GDM1 (cell line): ENCODE results near the gene PCNA.
"Not testable (repeated sequence)": the region's sequence is repeated elsewhere in the genome, so short reads cannot be mapped to it uniquely, and the experiment has no call there.

Source experiments
- DNase-seq: peaks from one replicate; lab custom pipeline; 2025; lab: John Stamatoyannopoulos, UW

PCNA gene

DNA sequence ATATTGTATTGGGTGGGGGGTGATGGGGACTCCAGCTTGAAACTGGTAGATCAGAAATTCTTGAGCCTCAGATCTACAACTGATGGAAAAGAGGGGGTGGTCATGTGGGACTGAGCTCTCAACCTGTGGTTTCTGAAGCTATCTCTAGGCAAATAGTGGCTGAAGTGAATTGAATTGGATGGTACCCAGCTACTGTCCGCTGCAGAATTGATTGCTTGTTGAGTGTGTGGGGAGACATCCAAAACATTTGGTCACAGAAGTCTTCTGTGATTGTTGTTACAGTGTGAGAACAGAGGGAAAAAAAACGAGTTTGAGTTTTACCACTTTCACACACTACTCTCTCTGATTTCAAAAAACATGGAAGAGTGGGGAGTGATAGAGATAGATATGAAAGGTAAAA lies 21.9 kb upstream of the PCNA start:
- no peak for DNase-seq

GRCh38 chr20:5140195-5140594 lies 20.4 kb upstream of the PCNA start:
- no peak for DNase-seq

GRCh38 chr20:5136096-5136495 lies 16.3 kb upstream of the PCNA start:
- no peak for DNase-seq

DNA sequence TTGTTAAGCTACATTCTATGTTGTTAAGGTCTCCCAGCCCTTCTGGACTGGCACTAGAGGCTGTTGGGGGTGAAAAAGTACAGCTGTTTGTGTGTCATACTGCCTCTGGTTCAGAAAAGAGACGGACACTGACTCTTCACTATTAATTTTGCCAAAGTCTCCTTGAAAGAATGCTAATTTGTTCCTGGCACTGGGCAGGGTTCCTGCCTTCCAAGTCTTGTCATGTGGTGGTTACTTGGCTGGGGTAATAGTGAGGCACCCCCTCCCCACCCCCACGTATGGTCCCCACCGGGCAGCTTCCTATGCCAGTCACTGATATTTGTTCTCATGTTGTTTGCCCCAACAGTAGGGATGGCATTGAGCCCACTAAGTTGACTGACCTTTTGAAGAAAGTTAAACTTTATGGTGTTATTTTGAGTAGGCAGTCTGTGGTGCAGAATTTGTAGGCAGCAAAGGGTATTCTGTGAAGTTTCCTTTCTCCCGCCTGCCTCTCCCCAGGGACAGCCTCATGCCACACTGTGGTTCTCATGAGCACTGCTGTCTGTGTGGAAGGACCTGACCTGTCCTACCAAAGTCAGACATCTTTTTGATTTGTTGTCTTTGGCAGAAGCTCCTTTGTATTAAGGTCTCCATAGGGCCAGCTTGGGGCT lies 15.7 kb upstream of the PCNA start:
- DNase-seq = no peak

DNA sequence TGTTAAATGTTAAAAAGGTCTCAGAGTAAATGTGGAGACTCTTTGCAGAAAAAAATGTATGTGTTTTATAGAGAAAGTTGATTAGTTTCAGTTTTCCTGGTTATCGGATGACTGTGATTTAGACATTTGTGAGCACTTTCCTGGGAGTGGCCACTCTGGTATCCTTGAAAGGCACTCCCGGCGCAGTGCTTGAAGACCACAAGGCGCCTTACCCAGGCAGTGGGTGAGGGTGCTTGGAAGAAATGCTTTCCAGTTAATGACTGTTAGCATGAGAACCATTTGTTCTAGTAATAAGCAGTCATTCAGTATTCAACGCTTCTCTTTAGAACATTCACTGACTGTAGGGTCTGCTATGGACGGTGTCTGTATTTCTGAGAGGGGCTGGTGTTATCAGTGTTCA lies 14.2 kb upstream of the PCNA start:
- no peak for DNase-seq

- no peak for DNase-seq
These were observed 11.7 kb upstream of the PCNA start for GRCh38 chr20:5131502-5131901.

DNA sequence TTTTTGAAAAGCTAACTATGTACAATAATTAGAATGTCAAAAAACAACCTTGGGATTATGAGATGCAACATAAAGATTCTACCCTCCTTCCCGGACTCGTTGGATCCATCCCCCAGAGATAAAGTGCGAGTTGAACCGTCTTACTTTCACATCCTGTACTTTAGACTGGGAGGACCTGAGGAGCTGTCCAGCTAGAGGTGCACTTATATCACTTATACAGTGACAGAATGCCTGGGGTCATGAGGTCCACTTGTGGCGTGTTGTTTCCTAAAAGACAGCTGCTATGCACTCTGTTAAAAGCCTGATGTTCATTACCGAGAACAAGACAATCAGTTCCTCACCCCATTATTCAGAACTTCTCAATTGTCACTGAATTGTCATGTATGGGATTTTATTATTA lies 9.1 kb upstream of the PCNA start:
- DNase-seq = no peak

DNA sequence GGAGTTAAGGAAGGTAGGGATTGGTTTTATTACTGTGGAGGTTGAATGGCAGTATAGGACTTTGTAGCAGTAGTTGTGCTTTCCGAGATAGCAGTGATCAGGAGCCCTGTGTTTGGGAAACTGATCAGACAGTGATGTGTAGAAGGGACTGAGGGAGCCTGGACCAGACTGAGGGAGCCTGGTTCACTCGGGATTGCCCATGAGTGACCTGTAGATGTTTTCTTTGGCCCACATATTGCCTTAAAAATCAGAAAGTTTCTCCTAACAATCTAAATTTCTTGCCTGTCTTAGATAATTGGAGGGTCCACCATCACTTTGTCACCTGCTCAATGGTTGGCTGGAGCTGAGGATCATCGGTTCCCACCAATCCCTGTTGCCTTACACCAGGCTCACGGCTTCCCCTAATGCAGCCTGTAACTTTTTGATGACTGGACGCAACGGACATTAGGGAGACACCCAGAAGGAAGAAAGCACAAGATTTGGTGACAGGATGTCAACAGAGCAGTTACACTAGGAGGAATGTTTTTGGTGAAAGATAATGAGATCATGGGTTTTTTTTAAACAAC lies 8.2 kb upstream of the PCNA start:
- no peak for DNase-seq

DNA sequence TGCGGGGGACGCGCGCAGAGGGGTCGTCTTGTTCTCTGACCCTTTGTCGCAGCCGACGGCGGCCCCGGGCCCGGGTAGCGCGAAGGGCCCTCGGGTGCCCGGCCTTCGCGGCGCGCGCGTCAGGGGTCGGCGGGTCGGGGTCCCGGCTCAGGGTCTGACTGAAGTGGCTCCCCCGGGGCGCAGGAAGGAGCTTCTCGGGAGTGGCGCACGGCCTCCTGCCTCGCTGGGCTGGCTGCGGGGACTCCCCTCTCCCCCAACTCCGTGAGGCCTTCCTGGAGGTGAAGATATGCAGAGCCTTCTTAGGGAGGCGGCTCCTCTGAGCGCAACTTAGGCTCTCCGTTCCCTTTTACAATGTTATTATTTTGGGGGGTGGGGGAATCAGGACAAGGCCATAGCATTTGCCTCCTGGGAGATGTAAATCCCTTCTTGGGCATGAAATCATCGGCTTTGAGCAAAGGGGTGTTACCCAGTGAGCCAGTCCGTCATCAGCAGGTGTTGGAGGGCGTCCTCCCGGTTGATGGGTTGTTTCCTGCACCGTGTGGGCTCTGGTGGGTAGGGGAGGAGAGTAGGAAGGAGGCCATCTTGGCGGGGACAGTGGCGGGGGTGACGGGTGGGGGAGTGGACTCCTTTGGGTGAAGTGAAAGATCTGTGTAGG lies 7.6 kb upstream of the PCNA start:
- peak; percentile 30 for DNase-seq

DNA sequence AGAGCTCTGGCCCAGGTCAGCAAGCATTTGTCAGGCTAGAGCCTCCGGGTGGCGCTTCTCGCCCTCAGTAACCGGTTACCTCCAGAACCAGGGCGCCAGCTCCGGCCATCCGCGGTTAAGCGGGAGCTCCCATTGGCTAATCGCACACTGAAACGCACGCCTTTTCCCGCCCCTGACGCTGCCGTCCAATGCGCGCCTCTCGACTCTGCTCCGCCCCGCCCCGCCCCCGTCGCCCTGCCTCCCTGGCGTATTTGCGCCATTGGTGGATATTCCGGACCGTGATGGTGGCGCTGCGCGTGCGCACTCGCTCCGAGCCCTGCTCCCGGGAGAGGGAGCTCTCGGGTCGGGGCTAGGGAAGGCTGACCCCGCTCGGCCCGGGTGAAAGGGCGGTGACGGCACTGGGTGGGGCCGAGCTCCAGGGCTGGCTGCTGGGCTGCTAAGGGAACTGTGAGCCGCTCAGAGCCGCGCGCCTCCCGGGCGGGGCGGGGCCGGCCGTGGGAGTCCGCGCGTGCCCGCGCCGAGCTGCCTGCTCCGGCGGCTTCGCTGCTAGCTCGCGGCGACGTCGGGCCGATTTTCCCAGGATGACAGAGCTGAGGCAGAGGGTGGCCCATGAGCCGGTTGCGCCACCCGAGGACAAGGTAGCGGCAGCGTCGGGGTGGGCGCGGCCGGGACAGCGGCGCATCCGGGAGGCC lies 6.9 kb upstream of the PCNA start, which contains the start of gene CDS2:
CDS2 (plus strand) TSS at position 497 of the 692 bp plus-strand sequence; CDS start at position 582, 85 bp downstream.
- peak; percentile 99 for DNase-seq

DNA sequence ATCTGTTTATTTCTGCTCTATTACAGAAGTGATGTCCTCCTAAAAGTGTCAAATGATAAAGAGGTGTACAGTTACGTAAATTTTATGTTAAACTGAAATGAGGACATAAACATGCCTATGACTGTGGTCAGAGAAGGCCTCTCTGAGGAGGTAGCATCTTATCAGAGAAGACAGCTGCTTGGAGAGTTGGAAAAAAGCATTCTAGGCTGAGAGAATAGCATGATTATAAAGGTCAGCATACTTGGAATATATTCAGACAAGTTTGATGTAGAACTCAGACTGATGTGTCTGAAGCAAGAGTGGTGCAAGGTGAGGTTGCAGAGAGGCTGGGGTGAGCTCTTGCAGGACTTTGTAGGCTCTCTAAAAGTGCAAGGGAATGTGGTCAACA lies 3.1 kb upstream of the PCNA start:
- DNase-seq = no peak

DNA sequence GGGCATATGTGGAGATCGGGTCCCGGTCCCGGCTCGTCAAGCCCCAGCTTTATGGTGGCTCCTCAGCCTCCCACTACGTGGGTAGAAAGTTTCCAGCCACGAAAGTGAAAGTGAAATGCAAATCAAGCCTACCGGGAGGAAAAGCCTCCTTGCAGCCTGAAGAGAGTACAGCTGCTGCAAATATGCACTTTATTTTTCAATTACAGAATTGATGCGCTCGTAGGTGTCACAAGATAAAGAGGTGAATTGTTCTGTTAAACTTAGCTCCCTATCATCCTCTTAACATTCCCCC lies 373 bp upstream of the PCNA start:
- DNase-seq = no peak

DNA sequence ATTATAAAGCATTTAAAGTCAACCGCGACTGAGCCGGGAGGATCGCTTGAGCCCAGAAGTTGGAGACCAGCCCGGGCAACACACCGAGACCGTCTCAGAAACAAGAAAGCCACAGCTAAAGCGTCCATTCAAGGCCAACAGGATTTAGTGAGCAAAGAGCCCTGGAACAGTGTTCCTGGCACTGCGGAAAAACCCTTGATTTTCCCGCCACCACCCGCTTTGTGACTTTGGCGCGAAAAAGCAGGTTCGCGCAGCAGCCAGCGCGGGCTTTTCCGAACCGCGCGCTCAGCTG lies 669 bp downstream of the PCNA start:
- no peak for DNase-seq

- DNase-seq = no peak
These were observed 1.3 kb downstream of the PCNA start for GRCh38 chr20:5118220-5119142.

DNA sequence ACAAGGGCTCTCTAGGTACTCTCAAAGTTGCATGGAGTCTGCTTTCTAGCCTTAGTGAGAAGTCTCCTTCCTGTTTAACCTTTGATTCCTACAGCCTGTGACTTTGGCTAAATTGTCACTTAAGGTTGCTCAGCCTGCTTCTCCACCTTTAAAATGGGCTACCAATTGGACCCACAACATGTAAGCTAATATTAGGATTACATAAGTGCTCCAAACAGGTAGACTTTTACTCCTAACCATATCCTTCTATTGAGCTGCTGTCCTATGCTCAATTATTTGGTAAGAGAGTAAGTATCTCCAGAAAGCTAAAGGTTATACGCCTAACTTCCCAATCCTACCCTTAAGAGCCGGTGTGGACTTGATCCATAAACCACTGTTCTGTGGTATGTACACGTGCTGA lies 2.9 kb downstream of the PCNA start:
- no peak for DNase-seq

DNA sequence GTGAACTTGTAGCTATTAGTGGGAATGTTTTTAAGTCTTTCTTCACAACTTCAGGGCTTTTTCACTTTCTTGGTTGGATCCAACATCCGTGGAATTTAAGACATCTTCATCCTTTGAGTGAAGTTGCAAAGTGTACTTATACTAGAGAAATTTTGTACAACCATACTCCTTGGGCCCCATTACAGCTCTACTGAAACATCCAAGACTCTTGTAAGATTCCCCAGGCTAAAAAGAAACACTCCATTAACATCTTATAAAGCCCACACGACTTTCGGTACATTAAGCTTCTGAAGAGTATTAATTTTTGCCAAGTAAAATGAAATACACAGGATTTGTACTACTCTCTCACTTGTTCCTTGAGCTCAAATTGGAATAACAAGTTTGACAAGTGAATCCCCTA lies 5.4 kb downstream of the PCNA start:
- DNase-seq = no peak

DNA sequence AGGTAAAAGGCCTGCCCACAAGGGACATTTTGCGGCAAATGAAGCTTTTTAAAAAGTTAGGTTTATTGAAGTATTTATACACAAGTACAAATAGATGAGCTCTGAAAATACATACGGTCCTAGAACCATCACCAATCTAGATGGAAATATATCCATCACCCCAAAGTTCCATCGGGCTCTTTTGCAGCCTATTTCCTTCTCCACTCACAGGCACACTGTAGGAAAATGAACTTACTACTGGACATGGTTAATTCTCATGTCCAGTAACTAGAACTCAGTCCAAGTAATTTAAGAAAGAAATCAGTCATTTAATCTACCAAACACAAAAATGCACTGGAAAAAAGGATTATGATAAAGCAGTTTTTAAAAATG lies 6.2 kb downstream of the PCNA start:
- DNase-seq = no peak

- DNase-seq = no peak
These were observed 10.5 kb downstream of the PCNA start for GRCh38 chr20:5109276-5109675.

DNA sequence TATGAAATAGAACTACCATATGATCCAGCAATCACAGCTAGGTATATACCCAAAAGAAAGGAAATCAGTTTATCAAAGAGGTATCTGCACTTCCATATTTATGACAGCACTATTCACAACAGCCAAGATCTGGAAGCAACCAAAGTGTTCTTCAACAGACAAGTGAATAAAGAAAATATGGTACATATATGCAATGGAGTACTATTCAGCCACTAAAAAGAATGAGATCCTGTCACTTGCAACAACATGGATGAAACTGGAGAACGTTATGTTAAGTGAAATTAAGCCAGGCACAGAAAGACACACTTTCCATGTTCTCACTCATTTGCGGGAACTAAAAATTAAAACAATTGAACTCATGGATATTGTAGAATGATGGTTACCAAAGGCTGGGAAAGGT lies 15.3 kb downstream of the PCNA start:
- no peak for DNase-seq

GRCh38 chr20:5100684-5101347 lies 18.9 kb downstream of the PCNA start:
- peak; percentile 34 for DNase-seq

DNA sequence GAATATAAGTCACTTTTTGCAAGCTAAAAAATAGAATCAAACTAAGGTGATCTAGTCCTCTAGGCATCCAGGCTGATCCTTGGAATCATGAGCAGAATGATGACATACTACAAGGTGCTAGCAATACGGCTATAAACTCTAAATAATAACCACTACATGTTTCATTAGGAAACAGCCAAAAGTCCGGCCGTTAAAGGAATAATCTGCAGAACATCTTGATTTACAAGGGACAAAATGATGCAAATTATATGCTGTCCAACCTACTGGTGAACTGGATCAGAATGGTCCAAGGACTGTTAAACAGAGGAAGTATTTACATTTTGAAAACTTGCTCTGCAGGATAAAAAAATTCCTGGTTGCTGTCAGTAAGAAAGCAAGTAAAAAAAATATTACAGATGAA lies 19.8 kb downstream of the PCNA start:
- DNase-seq = not testable (repeated sequence)

DNA sequence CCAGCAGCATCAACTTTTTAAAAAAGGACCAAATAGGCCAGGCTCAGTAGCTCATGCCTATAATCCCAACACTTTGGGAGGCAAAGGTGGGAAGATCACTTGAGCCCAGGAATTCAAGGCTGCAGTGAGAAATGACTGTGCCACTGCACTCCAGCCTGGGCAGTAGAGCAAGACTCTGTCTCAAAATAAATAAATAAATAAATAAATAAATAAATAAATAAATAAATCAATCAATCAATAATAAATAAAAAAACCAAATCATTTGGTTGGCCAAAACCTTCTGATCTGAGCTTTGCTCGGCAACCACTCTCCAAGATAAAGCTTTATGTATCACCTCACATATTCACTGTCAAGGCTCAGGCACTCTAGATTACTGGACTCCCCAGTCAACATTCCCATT lies 20.7 kb downstream of the PCNA start:
- DNase-seq = not testable (repeated sequence)
